NCI-H187 treated with DMSO at 0.1 percent for 48 hours (cell line): ENCODE results near the gene TMEM237.

Experiments used
- DNase-seq: peaks from one replicate; lab custom pipeline; 2025; lab: John Stamatoyannopoulos, UW

Gene TMEM237

GRCh38 chr2:201642086-201642578 is 1.2 kb downstream of the TMEM237 start:
- no peak for DNase-seq

- DNase-seq = no peak
These were observed 4.1 kb downstream of the TMEM237 start for GRCh38 chr2:201639205-201639604.

GRCh38 chr2:201638326-201638725 is 5.0 kb downstream of the TMEM237 start:
- DNase-seq = no peak

GRCh38 chr2:201633661-201634249 is 9.5 kb downstream of the TMEM237 start:
- DNase-seq = no peak

- no peak for DNase-seq
These were observed 12.3 kb downstream of the TMEM237 start for GRCh38 chr2:201631041-201631440.

GRCh38 chr2:201630577-201630976 is 12.7 kb downstream of the TMEM237 start:
- DNase-seq = no peak

- no peak for DNase-seq
These were observed 14.8 kb downstream of the TMEM237 start for GRCh38 chr2:201628545-201628944.

GRCh38 chr2:201622306-201622970 is 20.9 kb downstream of the TMEM237 start:
- DNase-seq = no peak

- DNase-seq = no peak
These were observed 21.9 kb downstream of the TMEM237 start for GRCh38 chr2:201621293-201621999.

- DNase-seq = no peak
These were observed 24.3 kb downstream of the TMEM237 start for GRCh38 chr2:201618744-201619662.

- no peak for DNase-seq
These were observed 35.3 kb downstream of the TMEM237 start for GRCh38 chr2:201608021-201608420.

- DNase-seq = no peak
These were observed 35.7 kb downstream of the TMEM237 start for GRCh38 chr2:201607568-201607967.

- no peak for DNase-seq
These were observed 42.4 kb downstream of the TMEM237 start for GRCh38 chr2:201600906-201601305.

GRCh38 chr2:201597397-201597796 is 45.9 kb downstream of the TMEM237 start:
- DNase-seq = no peak

GRCh38 chr2:201580486-201580885 is 62.8 kb downstream of the TMEM237 start:
- DNase-seq = no peak

- DNase-seq = no peak
These were observed 63.8 kb downstream of the TMEM237 start for GRCh38 chr2:201579536-201579935.

GRCh38 chr2:201575971-201576370 is 67.3 kb downstream of the TMEM237 start:
- no peak for DNase-seq

GRCh38 chr2:201574766-201575165 is 68.5 kb downstream of the TMEM237 start:
- DNase-seq = no peak

GRCh38 chr2:201572846-201573508 is 70.3 kb downstream of the TMEM237 start:
- DNase-seq = no peak
